Panc1 (cell line): ENCODE results near the gene COX6A1. TPM values are rescaled to one million over a fixed set of nuclear protein-coding genes. Genes with fewer than 3 reads are reported as not detected.
A peak's percentile ranks its signal among the peaks of the same experiment; 100 is the strongest.

Experiments
- ATAC-seq: fragments of 200-7000 bp; cut with Tn5 transposase; 2 replicates; pipeline ENCODE4 v1.9.1; 2020; ENCODE audit warnings: mild to moderate bottlenecking, moderate library complexity
- Bru-seq: library from RNA; stranded (reverse); fragments of 400-500 nt; gene quantifications from one replicate; lab custom pipeline; 2021; lab: Mats Ljungman, UMichigan
- BruChase-seq, 2 experiments: library from RNA; stranded (reverse); fragments of 400-500 nt; gene quantifications; one replicate each; lab custom pipeline; 2021; lab: Mats Ljungman, UMichigan
- BruUV-seq: library from RNA; stranded (reverse); fragments of 400-500 nt; replicated peaks from 2 replicates; lab custom pipeline; 2021; lab: Mats Ljungman, UMichigan
- CTCF ChIA-PET: fragments of 300-600 bp; sonication (Branson Sonifier 250); formaldehyde crosslinking; loops from one replicate; lab custom pipeline; 2022; ENCODE audit warnings: antibody characterized with exemption; lab: Charles Lee
- POLR2A ChIA-PET: fragments of 300-600 bp; sonication (Branson Sonifier 250); formaldehyde crosslinking; loops from one replicate; lab custom pipeline; 2022; ENCODE audit warnings: antibody characterized with exemption; lab: Charles Lee
- DNase-seq: peaks from one replicate; pipeline ENCODE4 v3.0.0-alpha.2; 2010; ENCODE audit warnings: low read depth, low spot score
- H3K27ac ChIP-seq: 2 replicates; pipeline ENCODE4 v1.5.1; 2011; ENCODE audit warnings: mild to moderate bottlenecking, low read length, inconsistent platforms
- H3K27me3 ChIP-seq: fragments of 200-500 bp; sonication (Bioruptor generic); 2 replicates; pipeline ENCODE4 v1.6.0; 2014; ENCODE audit warnings: low read length, inconsistent platforms; ENCODE audit not compliant: control insufficient read depth, insufficient read depth
- H3K36me3 ChIP-seq: fragments of 200-500 bp; sonication (Bioruptor generic); 2 replicates; pipeline ENCODE4 v1.5.1; 2014; ENCODE audit warnings: inconsistent platforms, mild to moderate bottlenecking, low read length, moderate library complexity; ENCODE audit not compliant: control insufficient read depth, insufficient read depth
- H3K4me1 ChIP-seq: 2 replicates; pipeline ENCODE4 v1.5.1; 2011; ENCODE audit warnings: inconsistent platforms, mild to moderate bottlenecking, low read length, moderate library complexity; ENCODE audit not compliant: control insufficient read depth, insufficient read depth
- H3K4me3 ChIP-seq, 2 experiments: 2 replicates each; pipeline ENCODE4 v1.5.1; 2011 to 2012; ENCODE audit warnings: low read depth in 2 of 2, low read length in 2 of 2, mild to moderate bottlenecking in 2 of 2, inconsistent platforms in 1 of 2, moderate library complexity in 1 of 2
- H3K9me3 ChIP-seq: fragments of 200-500 bp; sonication (Bioruptor generic); 2 replicates; pipeline ENCODE4 v1.5.1; 2014; ENCODE audit warnings: low read depth, mild to moderate bottlenecking, inconsistent platforms, low read length, moderate library complexity; ENCODE audit not compliant: control insufficient read depth, insufficient read depth
- CTCF ChIP-seq: fragments of 450-650 bp; IDR thresholded peaks from 2 replicates; pipeline ENCODE4 v1.5.1; 2017; ENCODE audit warnings: mild to moderate bottlenecking
- POLR2AphosphoS5 ChIP-seq: IDR thresholded peaks from 2 replicates; pipeline ENCODE4 v1.6.1; 2012; ENCODE audit warnings: mild to moderate bottlenecking, low read depth, low read length, moderate library complexity
- SIN3A ChIP-seq: IDR thresholded peaks from 2 replicates; pipeline ENCODE4 v1.6.1; 2012; ENCODE audit warnings: low read depth, mild to moderate bottlenecking, low read length, moderate library complexity, borderline replicate concordance; ENCODE audit not compliant: insufficient read depth
- TCF7L2 ChIP-seq: IDR thresholded peaks from 2 replicates; pipeline ENCODE4 v1.6.1; 2011; ENCODE audit warnings: mild to moderate bottlenecking, low read depth, low read length, inconsistent platforms
- in situ Hi-C: cut with HindIII; loops from 2 replicates; pipeline ENCODE4 v1.10.0; 2016; ENCODE audit warnings: low sequenced_read_pairs, low pct_unique_long_range_greater_than_20kb
- intact Hi-C: fragments of 100-400 bp; cut with micrococcal nuclease; formaldehyde crosslinking; loops from one replicate; pipeline ENCODE4 v1.10.0; 2022; ENCODE audit not compliant: unreplicated experiment
- long read RNA-seq: library from polyadenylated mRNA; unstranded; transcript quantifications from one replicate; pipeline ENCODE4 v2.0.0, GENCODE V29; 2021; ENCODE audit not compliant: unreplicated experiment
- polyA plus RNA-seq: library from polyadenylated mRNA; unstranded; fragments of >200 nt; gene quantifications from one replicate; pipeline ENCODE4 v1.2.1, GENCODE V29; 2012; ENCODE audit warnings: missing spikeins; ENCODE audit not compliant: insufficient read length
- total RNA-seq: library from RNA; stranded (reverse); gene quantifications from one replicate; pipeline ENCODE4 v1.2.1, GENCODE V29; 2021; ENCODE audit not compliant: unreplicated experiment
- TF ChIP-seq, protein P1 (sequence below), 2 experiments: IDR thresholded peaks; 2 replicates each; pipeline ENCODE4 v1.6.1; 2011 to 2012; ENCODE audit warnings: low read depth in 2 of 2, control low read depth in 1 of 2, low read length in 1 of 2, mild to moderate bottlenecking in 1 of 2, moderate library complexity in 1 of 2; ENCODE audit not compliant: insufficient read depth in 1 of 2

Gene COX6A1
- total RNA-seq (557 TPM), Bru-seq, nascent RNA (percentile 100 among the genes with signal in this experiment), BruChase-seq, experiment 1, labeled RNA remaining after a 2-hour chase (percentile 99 among the genes with signal in this experiment), BruChase-seq, experiment 2, labeled RNA remaining after a 6-hour chase (percentile 100 among the genes with signal in this experiment)
- polyA plus RNA-seq = 681 TPM
- long read RNA-seq, transcript COX6A1-202 (1 exons, 767 nt) = minor isoform, 35 of 277 reads
- long read RNA-seq, transcript COX6A1-201 (3 exons, 572 nt) = major isoform, 215 of 277 reads
- long read RNA-seq, partial matches to known transcripts = 27 of 277 reads
- long read RNA-seq, other reads (novel, unspliced or antisense) = 0 of 277 reads

GRCh38 chr12:120437735-120438494, at the start of gene COX6A1:
TSS of gene COX6A1 (plus strand) at chr12:120438113. CDS start at chr12:120438127, 14 bp downstream.
- DNase-seq = peak; percentile 95
- ATAC-seq = peak; percentile 98
- POLR2A ChIA-PET = no interaction called here
- Histone ChIP-seq H3K27me3 (no peaks in the 10 kb centered on the region), H3K4me1 (peaks cover 9% of the 10 kb centered on the region), H3K4me3 (peak within 1 kb of the TSS; percentile 80 to 84), H3K27ac (peak within 1 kb of the TSS; percentile 86), H3K36me3 (peaks cover 7% of the 10 kb centered on the region), H3K9me3 (no peaks in the 10 kb centered on the region)
- intact Hi-C loops = no loop called here
- peak; percentile 86 for TF ChIP-seq POLR2AphosphoS5
- 0 out of 2 replicates have a peak, but pooled peaks have one; percentile 20 for TF ChIP-seq CTCF
- peak; percentile 81; the same call in 1 of the 2 replicates for TF ChIP-seq SIN3A
- TF ChIP-seq, protein P1, sequence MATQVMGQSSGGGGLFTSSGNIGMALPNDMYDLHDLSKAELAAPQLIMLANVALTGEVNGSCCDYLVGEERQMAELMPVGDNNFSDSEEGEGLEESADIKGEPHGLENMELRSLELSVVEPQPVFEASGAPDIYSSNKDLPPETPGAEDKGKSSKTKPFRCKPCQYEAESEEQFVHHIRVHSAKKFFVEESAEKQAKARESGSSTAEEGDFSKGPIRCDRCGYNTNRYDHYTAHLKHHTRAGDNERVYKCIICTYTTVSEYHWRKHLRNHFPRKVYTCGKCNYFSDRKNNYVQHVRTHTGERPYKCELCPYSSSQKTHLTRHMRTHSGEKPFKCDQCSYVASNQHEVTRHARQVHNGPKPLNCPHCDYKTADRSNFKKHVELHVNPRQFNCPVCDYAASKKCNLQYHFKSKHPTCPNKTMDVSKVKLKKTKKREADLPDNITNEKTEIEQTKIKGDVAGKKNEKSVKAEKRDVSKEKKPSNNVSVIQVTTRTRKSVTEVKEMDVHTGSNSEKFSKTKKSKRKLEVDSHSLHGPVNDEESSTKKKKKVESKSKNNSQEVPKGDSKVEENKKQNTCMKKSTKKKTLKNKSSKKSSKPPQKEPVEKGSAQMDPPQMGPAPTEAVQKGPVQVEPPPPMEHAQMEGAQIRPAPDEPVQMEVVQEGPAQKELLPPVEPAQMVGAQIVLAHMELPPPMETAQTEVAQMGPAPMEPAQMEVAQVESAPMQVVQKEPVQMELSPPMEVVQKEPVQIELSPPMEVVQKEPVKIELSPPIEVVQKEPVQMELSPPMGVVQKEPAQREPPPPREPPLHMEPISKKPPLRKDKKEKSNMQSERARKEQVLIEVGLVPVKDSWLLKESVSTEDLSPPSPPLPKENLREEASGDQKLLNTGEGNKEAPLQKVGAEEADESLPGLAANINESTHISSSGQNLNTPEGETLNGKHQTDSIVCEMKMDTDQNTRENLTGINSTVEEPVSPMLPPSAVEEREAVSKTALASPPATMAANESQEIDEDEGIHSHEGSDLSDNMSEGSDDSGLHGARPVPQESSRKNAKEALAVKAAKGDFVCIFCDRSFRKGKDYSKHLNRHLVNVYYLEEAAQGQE (IDR thresholded peaks at IDR 0.05; ENCODE audit: insufficient read depth in 1 of 2, low read depth in 2 of 2, low read length in 1 of 2) = no peak
- 0 out of 2 replicates have a peak, but pooled peaks have one; percentile 29 for TF ChIP-seq TCF7L2
- in situ Hi-C loops = no loop called here
- CTCF ChIA-PET = interaction anchor here (0.5 to 1.5 kb wide), 3 partner anchors 49 to 210 kb away, joined by 3 to 4 read pairs (median 4); no protein-coding TSS in a partner anchor
- BruUV-seq = no TSS peak

DNA sequence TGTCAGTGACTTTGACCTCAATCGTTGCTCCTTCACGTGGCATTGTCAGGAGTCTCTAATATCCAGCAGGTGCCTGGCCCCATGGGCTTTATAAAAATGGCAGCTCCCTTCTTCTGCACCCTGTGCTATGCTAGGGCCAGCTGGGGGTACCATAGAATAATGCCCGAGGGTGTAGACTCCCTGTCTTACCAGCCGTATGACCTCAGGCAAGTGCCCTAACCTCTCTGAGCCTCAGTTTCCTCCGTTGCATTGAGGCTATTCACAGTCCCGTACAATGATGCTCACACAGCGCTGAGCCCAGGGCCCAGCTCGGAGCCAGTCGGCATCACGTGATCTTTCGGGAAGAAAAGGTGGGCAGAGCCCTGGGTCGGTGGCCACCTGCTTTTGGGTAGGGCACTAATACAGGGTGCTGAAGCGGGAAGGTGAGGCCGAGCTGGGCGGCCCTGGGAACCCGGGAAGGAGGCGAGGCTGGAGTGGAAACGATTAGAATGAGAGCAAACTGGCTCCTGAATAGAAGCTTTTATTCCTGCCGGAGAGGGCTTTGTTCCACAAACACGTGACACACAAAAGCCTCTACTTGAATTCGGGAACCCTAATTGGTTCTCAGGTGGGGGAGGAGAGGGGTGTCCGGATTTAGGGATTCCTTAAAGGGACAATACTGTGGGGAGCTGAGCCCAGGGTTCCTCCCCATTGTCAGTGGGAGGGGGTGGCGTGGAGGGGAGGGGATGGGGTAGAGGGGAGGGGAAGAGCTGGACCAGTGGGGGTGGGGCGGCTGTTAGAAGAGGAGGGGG, 49.0 kb upstream of the COX6A1 start:
- intact Hi-C loops = no loop called here
- no peaks in the 10 kb centered on the region for H3K27me3 ChIP-seq
- DNase-seq = no peak
- TF ChIP-seq TCF7L2 = no peak
- no peak for TF ChIP-seq CTCF
- TF ChIP-seq POLR2AphosphoS5 = no peak
- TF ChIP-seq SIN3A = no peak
- TF ChIP-seq, protein P1 (IDR thresholded peaks at IDR 0.05; ENCODE audit: insufficient read depth in 1 of 2, low read depth in 2 of 2, low read length in 1 of 2) = no peak
- POLR2A ChIA-PET = no interaction called here
- H3K4me1 ChIP-seq = no peaks in the 10 kb centered on the region; the same call in 1 of the 2 replicates
- peak overlapping the region in 1 of 2 experiments; percentile 18; a peak in 1 of 4 replicates for H3K4me3 ChIP-seq
- no peak overlapping the region for H3K27ac ChIP-seq
- peak; percentile 63 for ATAC-seq
- no TSS peak for BruUV-seq
- in situ Hi-C loops = no loop called here
- CTCF ChIA-PET = interaction anchor here (0.6 kb wide), 1 partner anchor 72 kb away, joined by 8 read pairs; no protein-coding TSS in a partner anchor
- H3K9me3 ChIP-seq = no peaks in the 10 kb centered on the region
- H3K36me3 ChIP-seq = no peaks in the 10 kb centered on the region
